GM23338 (cell line): ENCODE measurements around the gene RHOB.

Source experiments
- CREB1 ChIP-seq: fragments of 250-450 bp; sonication (Bioruptor Pico); IDR thresholded peaks from 2 replicates; pipeline ENCODE4 v1.5.0; 2020; ENCODE audit warnings: low read depth, mild to moderate bottlenecking, moderate library complexity
- EZH2 ChIP-seq: fragments of 200-600 bp; sonication (generic); IDR thresholded peaks from one replicate; pipeline ENCODE4 v1.8.0; 2017; ENCODE audit warnings: antibody characterized with exemption, mild to moderate bottlenecking, low read depth; ENCODE audit not compliant: unreplicated experiment
- EZH2phosphoT487 ChIP-seq: fragments of 200-600 bp; sonication (generic); IDR thresholded peaks from one replicate; pipeline ENCODE4 v1.8.1; 2018; ENCODE audit warnings: antibody characterized with exemption; ENCODE audit not compliant: unreplicated experiment
- JUNB ChIP-seq: IDR thresholded peaks from one replicate; pipeline ENCODE4 v1.6.1; 2016; ENCODE audit warnings: antibody characterized with exemption; ENCODE audit not compliant: unreplicated experiment
- NANOG ChIP-seq: IDR thresholded peaks from 2 replicates; pipeline ENCODE4 v1.6.1; 2016; ENCODE audit warnings: antibody characterized with exemption, borderline replicate concordance
- POLR2AphosphoS5 ChIP-seq: IDR thresholded peaks from 2 replicates; pipeline ENCODE4 v1.6.1; 2016; ENCODE audit warnings: antibody characterized with exemption, low read depth
- STAT1 ChIP-seq: IDR thresholded peaks from one replicate; pipeline ENCODE4 v1.6.1; 2016; ENCODE audit warnings: antibody characterized with exemption; ENCODE audit not compliant: unreplicated experiment
- ZNF114 ChIP-seq: fragments of 250-450 bp; sonication (Bioruptor Pico); IDR thresholded peaks from 2 replicates; pipeline ENCODE4 v1.5.0; 2020; ENCODE audit warnings: mild to moderate bottlenecking, moderate library complexity
- TF ChIP-seq, protein P1 (sequence below): IDR thresholded peaks from one replicate; pipeline ENCODE4 v1.6.1; 2018; ENCODE audit warnings: antibody characterized with exemption; ENCODE audit not compliant: unreplicated experiment
- TF ChIP-seq, protein P2 (sequence below), 2 experiments: fragments of 200-600 bp in 1 of 2; sonication (generic) in 1 of 2; conservative IDR thresholded peaks; 2 replicates each; pipeline versions ENCODE4 v1.5.1 to v1.6.1; 2016 to 2017; ENCODE audit warnings: antibody characterized with exemption in 2 of 2, low read depth in 2 of 2, mild to moderate bottlenecking in 2 of 2, moderate library complexity in 1 of 2
- TF ChIP-seq, protein P3 (sequence below): IDR thresholded peaks from 2 replicates; pipeline ENCODE4 v1.6.1; 2016; ENCODE audit warnings: antibody characterized with exemption

DNA sequence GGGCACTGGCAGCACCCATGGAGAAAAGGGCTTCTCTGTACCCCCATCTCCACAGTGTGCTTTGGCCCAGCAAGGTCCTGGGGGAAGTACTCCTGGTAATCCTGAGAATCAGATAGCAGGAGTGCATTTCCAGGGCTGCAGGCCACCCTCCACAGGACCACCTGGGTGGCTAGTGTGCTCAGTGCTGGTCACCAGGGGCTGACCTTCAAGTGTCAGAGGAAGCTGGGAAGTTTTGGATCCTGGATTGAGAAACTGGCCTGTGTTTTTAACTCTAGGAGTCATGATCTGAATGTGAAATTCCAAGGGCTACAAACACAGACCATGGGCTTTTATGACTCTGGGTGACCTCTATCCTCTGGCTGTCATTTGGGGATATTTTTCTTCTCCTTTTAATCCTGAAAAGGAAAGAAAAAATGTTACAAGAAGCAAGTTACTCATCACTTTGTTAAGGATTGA, 9.3 kb downstream of the RHOB start:
- TF ChIP-seq, protein P1, sequence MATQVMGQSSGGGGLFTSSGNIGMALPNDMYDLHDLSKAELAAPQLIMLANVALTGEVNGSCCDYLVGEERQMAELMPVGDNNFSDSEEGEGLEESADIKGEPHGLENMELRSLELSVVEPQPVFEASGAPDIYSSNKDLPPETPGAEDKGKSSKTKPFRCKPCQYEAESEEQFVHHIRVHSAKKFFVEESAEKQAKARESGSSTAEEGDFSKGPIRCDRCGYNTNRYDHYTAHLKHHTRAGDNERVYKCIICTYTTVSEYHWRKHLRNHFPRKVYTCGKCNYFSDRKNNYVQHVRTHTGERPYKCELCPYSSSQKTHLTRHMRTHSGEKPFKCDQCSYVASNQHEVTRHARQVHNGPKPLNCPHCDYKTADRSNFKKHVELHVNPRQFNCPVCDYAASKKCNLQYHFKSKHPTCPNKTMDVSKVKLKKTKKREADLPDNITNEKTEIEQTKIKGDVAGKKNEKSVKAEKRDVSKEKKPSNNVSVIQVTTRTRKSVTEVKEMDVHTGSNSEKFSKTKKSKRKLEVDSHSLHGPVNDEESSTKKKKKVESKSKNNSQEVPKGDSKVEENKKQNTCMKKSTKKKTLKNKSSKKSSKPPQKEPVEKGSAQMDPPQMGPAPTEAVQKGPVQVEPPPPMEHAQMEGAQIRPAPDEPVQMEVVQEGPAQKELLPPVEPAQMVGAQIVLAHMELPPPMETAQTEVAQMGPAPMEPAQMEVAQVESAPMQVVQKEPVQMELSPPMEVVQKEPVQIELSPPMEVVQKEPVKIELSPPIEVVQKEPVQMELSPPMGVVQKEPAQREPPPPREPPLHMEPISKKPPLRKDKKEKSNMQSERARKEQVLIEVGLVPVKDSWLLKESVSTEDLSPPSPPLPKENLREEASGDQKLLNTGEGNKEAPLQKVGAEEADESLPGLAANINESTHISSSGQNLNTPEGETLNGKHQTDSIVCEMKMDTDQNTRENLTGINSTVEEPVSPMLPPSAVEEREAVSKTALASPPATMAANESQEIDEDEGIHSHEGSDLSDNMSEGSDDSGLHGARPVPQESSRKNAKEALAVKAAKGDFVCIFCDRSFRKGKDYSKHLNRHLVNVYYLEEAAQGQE: no peak
- TF ChIP-seq EZH2phosphoT487: no peak
- TF ChIP-seq, protein P2, sequence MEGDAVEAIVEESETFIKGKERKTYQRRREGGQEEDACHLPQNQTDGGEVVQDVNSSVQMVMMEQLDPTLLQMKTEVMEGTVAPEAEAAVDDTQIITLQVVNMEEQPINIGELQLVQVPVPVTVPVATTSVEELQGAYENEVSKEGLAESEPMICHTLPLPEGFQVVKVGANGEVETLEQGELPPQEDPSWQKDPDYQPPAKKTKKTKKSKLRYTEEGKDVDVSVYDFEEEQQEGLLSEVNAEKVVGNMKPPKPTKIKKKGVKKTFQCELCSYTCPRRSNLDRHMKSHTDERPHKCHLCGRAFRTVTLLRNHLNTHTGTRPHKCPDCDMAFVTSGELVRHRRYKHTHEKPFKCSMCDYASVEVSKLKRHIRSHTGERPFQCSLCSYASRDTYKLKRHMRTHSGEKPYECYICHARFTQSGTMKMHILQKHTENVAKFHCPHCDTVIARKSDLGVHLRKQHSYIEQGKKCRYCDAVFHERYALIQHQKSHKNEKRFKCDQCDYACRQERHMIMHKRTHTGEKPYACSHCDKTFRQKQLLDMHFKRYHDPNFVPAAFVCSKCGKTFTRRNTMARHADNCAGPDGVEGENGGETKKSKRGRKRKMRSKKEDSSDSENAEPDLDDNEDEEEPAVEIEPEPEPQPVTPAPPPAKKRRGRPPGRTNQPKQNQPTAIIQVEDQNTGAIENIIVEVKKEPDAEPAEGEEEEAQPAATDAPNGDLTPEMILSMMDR (conservative IDR thresholded peaks at IDR 0.05; ENCODE audit: low read depth in 2 of 2): no peak
- TF ChIP-seq CREB1 (CRISPR knock-in tag): no peak
- no peak for TF ChIP-seq EZH2
- no peak for TF ChIP-seq JUNB
- no peak for TF ChIP-seq POLR2AphosphoS5
- TF ChIP-seq, protein P3, sequence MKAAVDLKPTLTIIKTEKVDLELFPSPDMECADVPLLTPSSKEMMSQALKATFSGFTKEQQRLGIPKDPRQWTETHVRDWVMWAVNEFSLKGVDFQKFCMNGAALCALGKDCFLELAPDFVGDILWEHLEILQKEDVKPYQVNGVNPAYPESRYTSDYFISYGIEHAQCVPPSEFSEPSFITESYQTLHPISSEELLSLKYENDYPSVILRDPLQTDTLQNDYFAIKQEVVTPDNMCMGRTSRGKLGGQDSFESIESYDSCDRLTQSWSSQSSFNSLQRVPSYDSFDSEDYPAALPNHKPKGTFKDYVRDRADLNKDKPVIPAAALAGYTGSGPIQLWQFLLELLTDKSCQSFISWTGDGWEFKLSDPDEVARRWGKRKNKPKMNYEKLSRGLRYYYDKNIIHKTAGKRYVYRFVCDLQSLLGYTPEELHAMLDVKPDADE: no peak
- TF ChIP-seq ZNF114: no peak
- TF ChIP-seq NANOG: no peak
- TF ChIP-seq STAT1: no peak
